Keratinocyte (primary cell): ENCODE measurements around the gene CRYBA2. TPM values are rescaled to one million over a fixed set of nuclear protein-coding genes. Genes with fewer than 3 reads are reported as not detected.

Source experiments
- DNase-seq: peaks from one replicate; pipeline ENCODE4 v3.0.0-alpha.2; 2011; ENCODE audit warnings: low read depth, missing footprints, low spot score
- FAIRE-seq: peaks from 2 replicates; lab custom pipeline; 2011; peaks lifted over from hg19 to GRCh38; lab: Jason Lieb, UNC
- H2AFZ ChIP-seq: 2 replicates; pipeline ENCODE4 v1.6.0; 2012; ENCODE audit warnings: low read length, control low read depth, inconsistent platforms; ENCODE audit not compliant: control insufficient read depth
- H3K27ac ChIP-seq: 2 replicates; pipeline ENCODE4 v1.5.1; 2011; ENCODE audit warnings: low read length; ENCODE audit not compliant: control insufficient read depth, insufficient read depth
- H3K27me3 ChIP-seq: 3 replicates; pipeline ENCODE4 v1.6.0; 2011; ENCODE audit warnings: low read length; ENCODE audit not compliant: control insufficient read depth, insufficient read depth; ENCODE audit errors: extremely low read depth
- H3K36me3 ChIP-seq, 2 experiments: 2 replicates in 1 of 2; 3 replicates in 1 of 2; pipeline ENCODE4 v1.5.1; 2011; ENCODE audit warnings: low read length in 2 of 2, mild to moderate bottlenecking in 1 of 2; ENCODE audit not compliant: control insufficient read depth in 2 of 2, insufficient read depth in 2 of 2; ENCODE audit errors: extremely low read depth in 1 of 2
- H3K4me1 ChIP-seq: 3 replicates; pipeline ENCODE4 v1.5.1; 2011; ENCODE audit warnings: low read length; ENCODE audit not compliant: control insufficient read depth, insufficient read depth; ENCODE audit errors: extremely low read depth
- H3K4me2 ChIP-seq: 3 replicates; pipeline ENCODE4 v1.6.0; 2011; ENCODE audit warnings: low read depth, low read length; ENCODE audit not compliant: control insufficient read depth, insufficient read depth; ENCODE audit errors: extremely low read depth
- H3K4me3 ChIP-seq, 3 experiments: fragments of 200-600 bp in 1 of 3; sonication (generic) in 1 of 3; 2 replicates in 2 of 3; 3 replicates in 1 of 3; pipeline ENCODE4 v1.5.1; 2011 to 2016; ENCODE audit warnings: low read length in 3 of 3, mild to moderate bottlenecking in 3 of 3, control low read depth in 2 of 3, inconsistent platforms in 1 of 3, low read depth in 1 of 3, mixed read lengths in 1 of 3, mixed run types in 1 of 3, moderate library complexity in 1 of 3; ENCODE audit not compliant: control insufficient read depth in 2 of 3, insufficient read depth in 2 of 3; ENCODE audit errors: extremely low read depth in 1 of 3
- H3K79me2 ChIP-seq: 2 replicates; pipeline ENCODE4 v1.6.0; 2012; ENCODE audit warnings: low read length; ENCODE audit not compliant: control insufficient read depth, insufficient read depth
- H3K9ac ChIP-seq: 3 replicates; pipeline ENCODE4 v1.6.0; 2011; ENCODE audit warnings: low read length; ENCODE audit not compliant: control insufficient read depth, insufficient read depth; ENCODE audit errors: extremely low read depth
- H3K9me1 ChIP-seq: 3 replicates; pipeline ENCODE4 v1.6.0; 2011; ENCODE audit warnings: low read length; ENCODE audit not compliant: control insufficient read depth, insufficient read depth; ENCODE audit errors: extremely low read depth
- H3K9me3 ChIP-seq: 2 replicates; pipeline ENCODE4 v1.5.1; 2012; ENCODE audit warnings: low read depth, low read length; ENCODE audit not compliant: control insufficient read depth
- H4K20me1 ChIP-seq: 3 replicates; pipeline ENCODE4 v1.6.0; 2011; ENCODE audit warnings: low read length; ENCODE audit not compliant: control insufficient read depth, insufficient read depth; ENCODE audit errors: extremely low read depth
- EZH2 ChIP-seq: IDR thresholded peaks from one replicate; pipeline ENCODE4 v1.6.1; 2012; ENCODE audit warnings: inconsistent platforms, mild to moderate bottlenecking, low read length, moderate library complexity
- dilution Hi-C: fragments of 300-500 bp; cut with MboI; formaldehyde crosslinking; loops from one replicate; pipeline ENCODE4 v1.7.0; 2020; ENCODE audit warnings: low sequenced_read_pairs; ENCODE audit not compliant: extremely low pct_ligation_motif_present
- polyA plus RNA-seq, 5 experiments: library from polyadenylated mRNA; depleted of rRNA in 3 of 5; stranded (reverse) in 3 of 5; stranded (forward) in 1 of 5; unstranded in 1 of 5; fragments of >200 nt; gene quantifications; 1 replicate in 1 of 5; 2 replicates in 3 of 5; 3 replicates in 1 of 5; pipeline versions ENCODE4 v1.2.1 to v1.2.3, GENCODE V29; 2011 to 2012; ENCODE audit warnings: missing spikeins in 2 of 5, low read depth in 1 of 5, low replicate concordance in 1 of 5
- TF ChIP-seq, protein P1 (sequence below), 3 experiments: IDR thresholded peaks in 1 of 3; conservative IDR thresholded peaks in 1 of 3; optimal IDR thresholded peaks in 1 of 3; 2 replicates in 2 of 3; 3 replicates in 1 of 3; pipeline versions ENCODE3 to v1.5.1; 2011; ENCODE audit warnings: low read length in 3 of 3, mild to moderate bottlenecking in 3 of 3, moderate library complexity in 2 of 3, control low read depth in 1 of 3, inconsistent platforms in 1 of 3; ENCODE audit not compliant: insufficient read depth in 2 of 3; ENCODE audit errors: extremely low read depth in 1 of 3

CRYBA2 gene
- polyA plus RNA-seq, 1 donor (not counting 4 experiments of a cell fraction or from before 2014, with no cell fraction given) = not detected

DNA sequence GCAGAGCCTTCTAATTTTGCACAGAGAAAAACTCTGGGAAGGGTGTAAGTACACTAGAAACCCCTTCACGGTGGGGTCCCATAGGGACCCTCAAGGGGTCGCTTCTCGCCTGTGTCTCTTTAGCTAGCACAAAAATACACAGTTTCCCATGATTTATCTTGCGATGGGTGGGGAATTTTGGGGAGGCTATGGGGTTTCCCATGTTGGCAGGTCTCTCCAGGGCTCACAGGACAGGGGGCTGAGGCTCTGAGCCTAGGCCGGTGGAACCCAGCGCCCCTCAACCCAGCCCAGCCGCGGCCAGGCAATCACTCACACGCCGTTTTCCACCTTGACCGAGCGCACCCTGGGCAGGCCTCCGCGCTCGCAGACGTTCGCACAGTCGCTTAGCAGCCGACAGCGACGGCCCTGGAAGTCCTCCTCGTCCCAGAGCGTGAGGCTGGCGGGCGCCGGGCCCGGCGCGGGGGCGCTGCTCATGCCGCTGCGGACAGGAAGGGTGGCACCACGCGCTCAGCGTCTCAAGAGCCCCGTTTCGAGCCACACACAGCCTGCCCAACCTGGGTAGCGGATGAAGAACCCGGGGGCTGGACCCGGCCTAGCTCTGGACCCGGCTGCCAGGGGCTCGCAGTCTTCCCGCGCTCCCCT lies 398 bp downstream of the CRYBA2 start:
- TF ChIP-seq, protein P1, sequence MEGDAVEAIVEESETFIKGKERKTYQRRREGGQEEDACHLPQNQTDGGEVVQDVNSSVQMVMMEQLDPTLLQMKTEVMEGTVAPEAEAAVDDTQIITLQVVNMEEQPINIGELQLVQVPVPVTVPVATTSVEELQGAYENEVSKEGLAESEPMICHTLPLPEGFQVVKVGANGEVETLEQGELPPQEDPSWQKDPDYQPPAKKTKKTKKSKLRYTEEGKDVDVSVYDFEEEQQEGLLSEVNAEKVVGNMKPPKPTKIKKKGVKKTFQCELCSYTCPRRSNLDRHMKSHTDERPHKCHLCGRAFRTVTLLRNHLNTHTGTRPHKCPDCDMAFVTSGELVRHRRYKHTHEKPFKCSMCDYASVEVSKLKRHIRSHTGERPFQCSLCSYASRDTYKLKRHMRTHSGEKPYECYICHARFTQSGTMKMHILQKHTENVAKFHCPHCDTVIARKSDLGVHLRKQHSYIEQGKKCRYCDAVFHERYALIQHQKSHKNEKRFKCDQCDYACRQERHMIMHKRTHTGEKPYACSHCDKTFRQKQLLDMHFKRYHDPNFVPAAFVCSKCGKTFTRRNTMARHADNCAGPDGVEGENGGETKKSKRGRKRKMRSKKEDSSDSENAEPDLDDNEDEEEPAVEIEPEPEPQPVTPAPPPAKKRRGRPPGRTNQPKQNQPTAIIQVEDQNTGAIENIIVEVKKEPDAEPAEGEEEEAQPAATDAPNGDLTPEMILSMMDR (optimal IDR thresholded peaks at IDR 0.05 in 1 of 3, IDR thresholded peaks at IDR 0.05 in 1 of 3, conservative IDR thresholded peaks at IDR 0.05 in 1 of 3; ENCODE audit: extremely low read depth in 1 of 3, insufficient read depth in 2 of 3, low read length in 3 of 3) = no peak
- peak; percentile 21 for TF ChIP-seq EZH2
- Histone ChIP-seq H3K9me1 (no peaks in the 10 kb centered on the region), H4K20me1 (no peaks in the 10 kb centered on the region), H3K4me2 (peak overlapping the region; percentile 82), H3K27me3 (peaks cover 95% of the 10 kb centered on the region), H2AFZ (no peak overlapping the region), H3K9me3 (no peaks in the 10 kb centered on the region), H3K27ac (no peak overlapping the region), H3K4me1 (peaks cover 8% of the 10 kb centered on the region), H3K79me2 (no peaks in the 10 kb centered on the region), H3K9ac (no peak overlapping the region), H3K4me3 (peak overlapping the region in 1 of 3 experiments; percentile 39), H3K36me3 (no peaks in the 10 kb centered on the region)
- no peak for DNase-seq
- dilution Hi-C loops = no loop called here
- FAIRE-seq = no peak

DNA sequence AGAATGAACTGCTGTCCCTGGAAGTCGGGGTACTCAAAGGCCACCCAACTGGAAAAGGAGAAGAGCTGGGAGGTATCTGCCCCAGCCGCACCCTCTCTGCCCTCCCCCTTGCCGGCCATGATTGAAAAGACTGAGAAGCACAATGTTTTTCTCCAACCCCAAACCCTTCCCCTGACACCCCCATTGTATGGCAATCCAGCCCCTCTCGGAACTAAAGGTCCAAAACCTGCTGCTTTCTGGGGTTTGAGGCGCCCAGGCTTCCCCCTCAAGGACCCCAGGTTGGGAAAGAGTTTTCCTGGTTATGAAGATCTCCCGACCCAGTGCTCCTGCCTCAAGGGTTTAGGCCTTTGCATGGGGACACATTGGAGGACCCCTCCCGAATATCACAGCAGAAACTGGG lies 1.0 kb downstream of the CRYBA2 start:
- no peak for DNase-seq
- Histone ChIP-seq H3K9ac (no peak overlapping the region), H3K4me2 (no peak overlapping the region), H3K27me3 (peaks cover 97% of the 10 kb centered on the region), H3K4me3 (no peak overlapping the region), H3K4me1 (peaks cover 8% of the 10 kb centered on the region), H3K9me1 (no peaks in the 10 kb centered on the region), H3K27ac (no peak overlapping the region), H3K9me3 (no peaks in the 10 kb centered on the region), H3K36me3 (no peaks in the 10 kb centered on the region), H3K79me2 (no peaks in the 10 kb centered on the region), H4K20me1 (no peaks in the 10 kb centered on the region), H2AFZ (no peak overlapping the region)
- no peak for FAIRE-seq
- dilution Hi-C loops = no loop called here
- TF ChIP-seq, protein P1 (optimal IDR thresholded peaks at IDR 0.05 in 1 of 3, IDR thresholded peaks at IDR 0.05 in 1 of 3, conservative IDR thresholded peaks at IDR 0.05 in 1 of 3; ENCODE audit: extremely low read depth in 1 of 3, insufficient read depth in 2 of 3, low read length in 3 of 3) = no peak
- TF ChIP-seq EZH2 = no peak
